D721Med (cell line): ENCODE data around the gene DDC.

Experiments
- DNase-seq: peaks from one replicate; pipeline ENCODE4 v3.0.0; 2011; ENCODE audit warnings: low spot score; ENCODE audit not compliant: insufficient read length
- FAIRE-seq: peaks from 2 replicates; lab custom pipeline; 2011; peaks lifted over from hg19 to GRCh38; lab: Jason Lieb, UNC
- TF ChIP-seq, protein P1 (sequence below): IDR thresholded peaks from 2 replicates; pipeline ENCODE4 v1.5.1; 2012; ENCODE audit warnings: mild to moderate bottlenecking, control low read depth; ENCODE audit not compliant: insufficient read depth; ENCODE audit errors: missing control alignments

DDC gene

DNA sequence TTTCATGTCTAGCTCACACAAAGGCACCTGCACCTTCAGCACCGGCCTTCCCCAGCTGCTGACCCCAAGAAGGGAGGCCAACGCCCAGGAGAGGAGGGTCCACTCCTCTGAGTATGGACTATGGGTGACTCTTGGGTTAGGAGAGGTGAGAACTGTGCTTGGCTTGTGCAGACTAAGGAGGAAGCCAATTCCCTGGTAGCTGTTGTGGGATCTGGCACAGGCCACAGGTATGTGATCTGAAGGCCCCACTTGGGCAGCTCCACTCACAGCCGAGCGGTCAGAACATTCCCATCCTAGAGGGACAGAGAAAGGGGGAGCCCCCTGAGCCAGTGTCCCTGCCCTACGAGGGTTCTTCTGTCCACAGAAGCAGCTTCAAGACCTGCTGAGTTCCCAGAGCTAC, 62.3 kb downstream of the DDC start:
- TF ChIP-seq, protein P1, sequence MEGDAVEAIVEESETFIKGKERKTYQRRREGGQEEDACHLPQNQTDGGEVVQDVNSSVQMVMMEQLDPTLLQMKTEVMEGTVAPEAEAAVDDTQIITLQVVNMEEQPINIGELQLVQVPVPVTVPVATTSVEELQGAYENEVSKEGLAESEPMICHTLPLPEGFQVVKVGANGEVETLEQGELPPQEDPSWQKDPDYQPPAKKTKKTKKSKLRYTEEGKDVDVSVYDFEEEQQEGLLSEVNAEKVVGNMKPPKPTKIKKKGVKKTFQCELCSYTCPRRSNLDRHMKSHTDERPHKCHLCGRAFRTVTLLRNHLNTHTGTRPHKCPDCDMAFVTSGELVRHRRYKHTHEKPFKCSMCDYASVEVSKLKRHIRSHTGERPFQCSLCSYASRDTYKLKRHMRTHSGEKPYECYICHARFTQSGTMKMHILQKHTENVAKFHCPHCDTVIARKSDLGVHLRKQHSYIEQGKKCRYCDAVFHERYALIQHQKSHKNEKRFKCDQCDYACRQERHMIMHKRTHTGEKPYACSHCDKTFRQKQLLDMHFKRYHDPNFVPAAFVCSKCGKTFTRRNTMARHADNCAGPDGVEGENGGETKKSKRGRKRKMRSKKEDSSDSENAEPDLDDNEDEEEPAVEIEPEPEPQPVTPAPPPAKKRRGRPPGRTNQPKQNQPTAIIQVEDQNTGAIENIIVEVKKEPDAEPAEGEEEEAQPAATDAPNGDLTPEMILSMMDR, result no peak
- DNase-seq (no peak), FAIRE-seq (no peak)

- no peak for FAIRE-seq
- TF ChIP-seq, protein P1, result no peak
- DNase-seq, result no peak
Measured at GRCh38 chr7:50502001-50502684, 63.1 kb downstream of the DDC start.

- no peak for FAIRE-seq
- DNase-seq, result no peak
- TF ChIP-seq, protein P1, result no peak
Measured at GRCh38 chr7:50499092-50499491, 66.1 kb downstream of the DDC start.

- no peak for FAIRE-seq
- TF ChIP-seq, protein P1, result no peak
- DNase-seq, result no peak
Measured at GRCh38 chr7:50497968-50498367, 67.2 kb downstream of the DDC start.

GRCh38 chr7:50497068-50497642, 68.0 kb downstream of the DDC start:
- no peak for FAIRE-seq
- TF ChIP-seq, protein P1, result no peak

GRCh38 chr7:50496569-50496968, 68.6 kb downstream of the DDC start:
- no peak for FAIRE-seq
- TF ChIP-seq, protein P1, result no peak
- DNase-seq, result no peak

More at GRCh38 chr7:50497068-50497642, 68.0 kb downstream of the DDC start:
- DNase-seq, result no peak

- DNase-seq, result no peak
- TF ChIP-seq, protein P1, result no peak
- FAIRE-seq, result no peak
Measured at GRCh38 chr7:50495746-50496145, 69.5 kb downstream of the DDC start.
